DND-41 (cell line): Measurements from ENCODE around the gene CD300A.

Experiments used
- CTCF ChIP-seq: IDR thresholded peaks from 2 replicates; pipeline ENCODE4 v1.5.1; 2012; ENCODE audit warnings: borderline replicate concordance, low read length, moderate library complexity, mild to moderate bottlenecking; ENCODE audit not compliant: poor library complexity, severe bottlenecking; ENCODE audit errors: extremely low read depth
- EZH2 ChIP-seq: IDR thresholded peaks from 3 replicates; pipeline ENCODE4 v1.6.1; 2012; ENCODE audit warnings: borderline replicate concordance, low read depth, mild to moderate bottlenecking, moderate library complexity, low read length, inconsistent platforms; ENCODE audit not compliant: severe bottlenecking

- TF ChIP-seq EZH2 (no peak), CTCF (no peak)
Measured at GRCh38 chr17:74520790-74521480, 54.5 kb downstream of the CD300A start.
